ENCODE data around the gene TASP1.

The TASP1 gene

DNA sequence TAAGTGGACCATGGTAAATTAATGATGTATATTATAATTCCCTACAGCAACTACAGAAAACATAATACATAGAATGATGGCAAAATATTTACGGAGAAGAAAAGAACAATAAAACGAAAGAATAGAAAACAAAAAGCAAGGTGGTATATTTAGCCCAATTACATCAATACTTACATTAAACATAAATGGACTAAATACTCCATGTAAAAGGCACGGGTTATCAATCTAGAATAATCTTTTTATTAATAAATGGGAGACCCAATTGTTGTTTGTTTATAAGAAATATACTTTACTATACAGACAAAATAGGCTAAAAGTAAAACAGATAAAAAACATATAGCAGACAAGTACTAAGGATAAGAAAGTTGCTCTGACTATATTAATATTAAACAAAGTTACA lies 137.2 kb downstream of the TASP1 start:
- Histone ChIP-seq H3K4me1 (ENCODE audit: control insufficient read depth, insufficient read depth, low read depth, low read length) (no peaks in the 10 kb centered on the region), H3K23ac (ENCODE audit: low read length in 2 of 2) (no peak overlapping the region), H3K18ac (ENCODE audit: low read depth in 1 of 2, low read length in 2 of 2) (no peak overlapping the region), H3K27ac (ENCODE audit: low read length, poor library complexity, severe bottlenecking) (no peak overlapping the region), H3K4me3 (ENCODE audit: insufficient read depth in 1 of 2, low read depth in 1 of 2, low read length in 2 of 2) (no peak overlapping the region), H2BK12ac (ENCODE audit: low read length in 2 of 2) (no peak overlapping the region), H3K36me3 (ENCODE audit: control insufficient read depth in 1 of 2, insufficient read depth in 2 of 2, low read depth in 1 of 2, low read length in 2 of 2) (no peaks in the 10 kb centered on the region), H3K27me3 (ENCODE audit: control insufficient read depth in 1 of 2, insufficient read depth in 1 of 2, low read length in 2 of 2) (no peaks in the 10 kb centered on the region), H2BK120ac (ENCODE audit: low read depth, low read length) (no peak overlapping the region), H3K9ac (ENCODE audit: low read length) (no peak overlapping the region), H3K79me1 (replicated peaks; ENCODE audit: low read length, poor library complexity, severe bottlenecking) (peaks cover 11% of the 10 kb centered on the region), H2AFZ (ENCODE audit: low read depth, low read length) (no peak overlapping the region), H2AK5ac (ENCODE audit: low read length, severe bottlenecking) (no peak overlapping the region), H3K9me3 (ENCODE audit: control insufficient read depth, low read length) (peaks cover 63% of the 10 kb centered on the region), H3K4me2 (ENCODE audit: low read length, poor library complexity, severe bottlenecking) (no peak overlapping the region), H3K4ac (ENCODE audit: low read depth in 1 of 2, low read length in 2 of 2) (no peak overlapping the region), H3K14ac (ENCODE audit: low read length in 2 of 2) (no peak overlapping the region), H2BK15ac (ENCODE audit: low read depth, poor library complexity, severe bottlenecking) (no peak overlapping the region), H4K91ac (ENCODE audit: low read length) (no peak overlapping the region), H2BK5ac (ENCODE audit: low read depth, low read length, poor library complexity, severe bottlenecking) (no peak overlapping the region), H4K8ac (ENCODE audit: low read length) (no peak overlapping the region)
- no CpG with 5 or more reads among the region's 3 CpGs for WGBS
- no peak for DNase-seq

DNA sequence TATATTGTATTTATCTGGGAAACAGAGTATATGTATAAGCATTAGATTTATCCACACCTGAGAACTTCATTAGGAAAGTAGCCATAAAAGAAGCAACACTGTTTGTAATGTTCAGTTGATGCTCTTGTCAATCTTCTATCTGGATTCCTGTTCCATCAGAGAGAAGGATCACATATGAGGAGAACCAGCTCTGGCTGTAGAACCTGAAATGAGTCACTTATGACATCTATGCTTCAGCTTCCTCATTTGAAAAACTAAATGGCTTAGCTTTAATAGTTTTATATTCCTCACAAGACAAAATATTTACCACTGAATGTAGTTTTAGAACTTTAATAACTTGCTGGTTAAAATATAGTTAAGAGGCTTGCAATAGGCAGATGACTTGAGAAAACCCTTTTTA lies 144.7 kb downstream of the TASP1 start:
- H2BK5ac ChIP-seq (ENCODE audit: low read depth, low read length, poor library complexity, severe bottlenecking), result no peak overlapping the region
- H3K79me1 ChIP-seq (replicated peaks; ENCODE audit: low read length, poor library complexity, severe bottlenecking), result peaks cover 10% of the 10 kb centered on the region
- H3K4me3 ChIP-seq (ENCODE audit: insufficient read depth in 1 of 2, low read depth in 1 of 2, low read length in 2 of 2), result no peak overlapping the region
- H3K18ac ChIP-seq (ENCODE audit: low read depth in 1 of 2, low read length in 2 of 2), result no peak overlapping the region
- no peak overlapping the region for H3K4ac ChIP-seq (ENCODE audit: low read depth in 1 of 2, low read length in 2 of 2)
- peaks cover 11% of the 10 kb centered on the region for H3K9me3 ChIP-seq (ENCODE audit: control insufficient read depth, low read length)
- H3K9ac ChIP-seq (ENCODE audit: low read length), result no peak overlapping the region
- no peak overlapping the region for H2BK15ac ChIP-seq (ENCODE audit: low read depth, poor library complexity, severe bottlenecking)
- no peaks in the 10 kb centered on the region for H3K27me3 ChIP-seq (ENCODE audit: control insufficient read depth in 1 of 2, insufficient read depth in 1 of 2, low read length in 2 of 2)
- no peak for DNase-seq
- no peak overlapping the region for H2AFZ ChIP-seq (ENCODE audit: low read depth, low read length)
- H2BK12ac ChIP-seq (ENCODE audit: low read length in 2 of 2), result no peak overlapping the region
- no peak overlapping the region for H2BK120ac ChIP-seq (ENCODE audit: low read depth, low read length)
- no peak overlapping the region for H4K91ac ChIP-seq (ENCODE audit: low read length)
- H3K4me2 ChIP-seq (ENCODE audit: low read length, poor library complexity, severe bottlenecking), result no peak overlapping the region
- H3K4me1 ChIP-seq (ENCODE audit: control insufficient read depth, insufficient read depth, low read depth, low read length), result no peaks in the 10 kb centered on the region
- H3K36me3 ChIP-seq (ENCODE audit: control insufficient read depth in 1 of 2, insufficient read depth in 2 of 2, low read depth in 1 of 2, low read length in 2 of 2), result no peaks in the 10 kb centered on the region
- no peak overlapping the region for H3K23ac ChIP-seq (ENCODE audit: low read length in 2 of 2)
- no peak overlapping the region for H3K27ac ChIP-seq (ENCODE audit: low read length, poor library complexity, severe bottlenecking)
- no peak overlapping the region for H2AK5ac ChIP-seq (ENCODE audit: low read length, severe bottlenecking)
- H3K14ac ChIP-seq (ENCODE audit: low read length in 2 of 2), result no peak overlapping the region
- no peak overlapping the region for H4K8ac ChIP-seq (ENCODE audit: low read length)

DNA sequence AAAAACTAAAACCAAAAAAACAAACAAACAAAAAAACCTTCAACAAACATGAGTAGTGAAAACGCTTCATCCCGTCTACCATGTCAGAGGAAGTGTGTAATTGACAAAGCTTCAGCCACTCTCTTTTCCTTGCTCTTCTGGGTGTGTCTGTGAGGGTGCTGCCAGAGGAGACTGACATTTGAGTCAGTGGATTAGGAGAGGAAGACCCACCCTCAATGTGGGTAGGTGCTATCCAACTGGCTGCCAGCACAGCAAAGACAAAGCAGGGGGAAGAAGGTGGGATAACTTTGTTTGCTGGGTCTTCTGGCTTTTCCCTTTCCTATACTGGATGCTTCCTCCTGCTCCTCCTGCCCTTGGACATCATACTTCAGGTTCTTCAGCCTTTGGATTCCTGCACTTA lies 145.6 kb downstream of the TASP1 start:
- Histone ChIP-seq H3K18ac (ENCODE audit: low read depth in 1 of 2, low read length in 2 of 2) (no peak overlapping the region), H4K91ac (ENCODE audit: low read length) (no peak overlapping the region)

DNA sequence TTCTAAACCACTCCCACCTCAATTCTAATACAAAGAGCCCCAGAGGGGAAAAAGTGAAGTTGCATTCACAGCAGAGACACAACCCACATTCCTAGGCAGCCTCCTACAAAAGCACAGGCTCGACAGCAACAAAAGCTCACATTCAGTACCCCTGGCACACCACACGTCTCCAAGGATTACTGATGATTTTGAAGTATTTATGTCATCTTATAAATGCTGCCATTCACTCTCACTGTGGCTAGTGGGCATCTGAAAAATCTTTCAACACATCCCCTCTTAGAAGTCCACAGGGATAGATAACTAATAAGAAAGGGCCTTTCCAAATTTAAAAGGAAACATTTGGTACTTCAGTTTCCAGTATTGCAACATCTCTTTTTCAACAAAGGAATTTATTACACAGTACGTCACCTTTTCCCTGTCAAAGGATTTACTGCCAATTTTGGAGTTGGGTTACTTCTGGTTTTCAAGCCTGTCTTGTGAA lies 146.7 kb downstream of the TASP1 start:
- Histone ChIP-seq H2AFZ (ENCODE audit: low read depth, low read length) (no peak overlapping the region), H3K4me2 (ENCODE audit: low read length, poor library complexity, severe bottlenecking) (no peak overlapping the region), H3K23ac (ENCODE audit: low read length in 2 of 2) (no peak overlapping the region), H3K18ac (ENCODE audit: low read depth in 1 of 2, low read length in 2 of 2) (no peak overlapping the region), H3K27ac (ENCODE audit: low read length, poor library complexity, severe bottlenecking) (no peak overlapping the region), H3K9ac (ENCODE audit: low read length) (peak overlapping the region; percentile 25), H2BK15ac (ENCODE audit: low read depth, poor library complexity, severe bottlenecking) (no peak overlapping the region), H3K36me3 (ENCODE audit: control insufficient read depth in 1 of 2, insufficient read depth in 2 of 2, low read depth in 1 of 2, low read length in 2 of 2) (no peaks in the 10 kb centered on the region), H3K4ac (ENCODE audit: low read depth in 1 of 2, low read length in 2 of 2) (no peak overlapping the region), H3K79me1 (replicated peaks; ENCODE audit: low read length, poor library complexity, severe bottlenecking) (peaks cover 7% of the 10 kb centered on the region), H3K9me3 (ENCODE audit: control insufficient read depth, low read length) (peaks cover 2% of the 10 kb centered on the region), H2BK120ac (ENCODE audit: low read depth, low read length) (no peak overlapping the region), H4K8ac (ENCODE audit: low read length) (no peak overlapping the region), H4K91ac (ENCODE audit: low read length) (no peak overlapping the region), H3K27me3 (ENCODE audit: control insufficient read depth in 1 of 2, insufficient read depth in 1 of 2, low read length in 2 of 2) (no peaks in the 10 kb centered on the region), H2BK5ac (ENCODE audit: low read depth, low read length, poor library complexity, severe bottlenecking) (no peak overlapping the region), H3K14ac (ENCODE audit: low read length in 2 of 2) (no peak overlapping the region), H3K4me1 (ENCODE audit: control insufficient read depth, insufficient read depth, low read depth, low read length) (no peaks in the 10 kb centered on the region), H2BK12ac (ENCODE audit: low read length in 2 of 2) (no peak overlapping the region), H2AK5ac (ENCODE audit: low read length, severe bottlenecking) (no peak overlapping the region), H3K4me3 (ENCODE audit: insufficient read depth in 1 of 2, low read depth in 1 of 2, low read length in 2 of 2) (no peak overlapping the region)
- no CpG with 5 or more reads among the region's 3 CpGs for WGBS
- DNase-seq, result peak; percentile 40

More for the DNA sequence above, 145.6 kb downstream of the TASP1 start:
- DNase-seq, result no peak
- H2AK5ac ChIP-seq (ENCODE audit: low read length, severe bottlenecking), result no peak overlapping the region
- no peak overlapping the region for H2BK15ac ChIP-seq (ENCODE audit: low read depth, poor library complexity, severe bottlenecking)
- H3K4me3 ChIP-seq (ENCODE audit: insufficient read depth in 1 of 2, low read depth in 1 of 2, low read length in 2 of 2), result no peak overlapping the region
- no CpG with 5 or more reads among the region's 2 CpGs for WGBS
- no peak overlapping the region for H2BK120ac ChIP-seq (ENCODE audit: low read depth, low read length)
- no peaks in the 10 kb centered on the region for H3K36me3 ChIP-seq (ENCODE audit: control insufficient read depth in 1 of 2, insufficient read depth in 2 of 2, low read depth in 1 of 2, low read length in 2 of 2)
- H3K9me3 ChIP-seq (ENCODE audit: control insufficient read depth, low read length), result peaks cover 9% of the 10 kb centered on the region
- no peak overlapping the region for H3K27ac ChIP-seq (ENCODE audit: low read length, poor library complexity, severe bottlenecking)
- H3K9ac ChIP-seq (ENCODE audit: low read length), result no peak overlapping the region
- H3K23ac ChIP-seq (ENCODE audit: low read length in 2 of 2), result no peak overlapping the region
- no peak overlapping the region for H2BK5ac ChIP-seq (ENCODE audit: low read depth, low read length, poor library complexity, severe bottlenecking)
- no peak overlapping the region for H4K8ac ChIP-seq (ENCODE audit: low read length)
- peak overlapping the region in 1 of 2 experiments; percentile 47 for H2BK12ac ChIP-seq (ENCODE audit: low read length in 2 of 2)
- peaks cover 10% of the 10 kb centered on the region for H3K79me1 ChIP-seq (replicated peaks; ENCODE audit: low read length, poor library complexity, severe bottlenecking)
- H2AFZ ChIP-seq (ENCODE audit: low read depth, low read length), result no peak overlapping the region
- H3K14ac ChIP-seq (ENCODE audit: low read length in 2 of 2), result no peak overlapping the region
- no peak overlapping the region for H3K4me2 ChIP-seq (ENCODE audit: low read length, poor library complexity, severe bottlenecking)
- H3K27me3 ChIP-seq (ENCODE audit: control insufficient read depth in 1 of 2, insufficient read depth in 1 of 2, low read length in 2 of 2), result no peaks in the 10 kb centered on the region
- H3K4me1 ChIP-seq (ENCODE audit: control insufficient read depth, insufficient read depth, low read depth, low read length), result no peaks in the 10 kb centered on the region
- H3K4ac ChIP-seq (ENCODE audit: low read depth in 1 of 2, low read length in 2 of 2), result no peak overlapping the region
